Fibroblast of skin of scalp (primary cell): ENCODE measurements around the gene TMEM141.
"Not testable (repeated sequence)": the region's sequence is repeated elsewhere in the genome, so short reads cannot be mapped to it uniquely, and the experiment has no call there.

Source experiments
- DNase-seq: peaks from one replicate; pipeline ENCODE4 v3.0.0-alpha.2; 2013

The TMEM141 gene

DNA sequence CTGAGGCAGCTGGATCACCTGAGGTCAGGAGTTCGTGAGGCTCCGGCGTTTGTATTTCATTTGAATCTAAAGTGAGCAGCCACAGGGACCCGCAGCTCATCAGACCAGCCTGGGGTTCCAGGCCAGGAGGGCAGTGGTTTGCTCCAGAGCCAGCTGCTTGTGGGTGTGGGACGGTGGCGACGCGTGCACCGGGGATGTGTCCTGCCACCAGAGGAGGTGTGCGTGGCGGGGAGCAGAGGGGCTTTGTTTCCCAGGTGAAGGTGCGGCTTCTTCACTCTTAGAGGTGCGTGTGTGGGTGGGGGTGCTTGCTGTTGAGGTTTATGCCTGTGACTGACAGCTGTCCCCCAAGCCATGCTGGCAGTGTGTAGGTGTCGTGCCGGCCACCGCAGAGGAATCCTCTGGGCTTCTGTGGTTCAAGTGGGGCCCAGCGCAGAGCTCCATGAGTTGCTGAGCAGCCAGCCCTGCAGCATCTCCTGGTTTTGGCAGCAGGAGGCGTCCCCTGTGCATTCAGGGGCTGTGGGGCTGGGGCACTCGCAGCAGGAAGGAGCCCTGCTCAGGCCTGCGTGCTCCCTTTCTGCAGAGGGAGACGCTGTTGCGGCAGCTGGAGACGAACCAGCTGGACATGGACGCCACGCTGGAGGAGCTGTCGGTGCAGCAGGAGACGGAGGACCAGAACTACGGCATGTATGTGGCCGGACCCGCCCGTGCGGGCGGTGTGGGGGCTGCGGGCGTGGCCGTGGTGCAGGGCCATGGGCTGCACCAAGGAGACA lies 44.2 kb downstream of the TMEM141 start:
- DNase-seq, result no peak

DNA sequence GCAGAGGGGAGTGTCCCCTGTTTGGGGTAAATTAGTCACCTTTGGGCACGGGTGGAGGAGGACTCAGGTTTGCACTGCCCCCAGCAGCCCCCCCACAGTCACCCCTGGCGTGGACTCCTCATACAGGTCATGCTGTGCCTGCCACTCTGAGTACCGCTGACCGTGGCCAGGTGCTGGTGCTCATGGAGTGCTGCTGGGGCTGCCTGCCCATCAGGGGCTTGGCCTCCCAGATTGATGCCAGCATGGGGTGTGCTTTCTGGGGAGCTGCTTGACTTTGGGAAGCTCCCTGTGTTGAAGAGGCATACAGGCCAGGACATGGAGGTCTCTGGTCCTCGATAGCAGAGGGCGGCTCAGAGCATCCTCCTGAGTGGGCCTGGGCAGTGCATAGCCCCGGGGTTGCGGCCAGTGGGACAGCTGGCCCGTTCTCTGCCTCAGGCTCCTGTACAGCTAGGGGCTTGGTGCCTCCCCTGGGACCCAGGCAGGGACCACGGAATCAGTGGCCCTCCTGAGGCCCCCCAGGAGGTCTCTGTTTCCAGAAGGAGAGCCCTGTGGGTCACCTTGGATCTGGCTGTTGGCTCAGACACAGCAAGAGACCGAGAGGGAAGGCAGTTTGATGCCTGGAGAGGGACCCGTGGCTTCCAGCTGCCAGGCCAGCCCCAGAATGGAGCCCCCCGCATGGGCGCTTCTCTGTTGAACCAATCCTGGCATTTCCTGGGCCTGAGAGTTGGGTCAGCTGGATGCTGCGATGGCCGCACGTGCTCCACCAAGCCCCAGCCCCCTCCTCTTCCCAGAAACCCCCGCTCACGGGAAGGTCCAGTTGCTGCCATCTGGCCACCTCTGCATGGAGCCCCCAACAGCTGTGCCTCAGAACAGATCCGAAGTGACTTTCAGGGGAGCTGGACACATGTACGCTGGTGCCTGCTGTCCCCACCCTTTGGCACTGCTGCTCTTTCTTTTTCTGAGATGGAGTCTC lies 45.1 kb downstream of the TMEM141 start:
- DNase-seq, result no peak

DNA sequence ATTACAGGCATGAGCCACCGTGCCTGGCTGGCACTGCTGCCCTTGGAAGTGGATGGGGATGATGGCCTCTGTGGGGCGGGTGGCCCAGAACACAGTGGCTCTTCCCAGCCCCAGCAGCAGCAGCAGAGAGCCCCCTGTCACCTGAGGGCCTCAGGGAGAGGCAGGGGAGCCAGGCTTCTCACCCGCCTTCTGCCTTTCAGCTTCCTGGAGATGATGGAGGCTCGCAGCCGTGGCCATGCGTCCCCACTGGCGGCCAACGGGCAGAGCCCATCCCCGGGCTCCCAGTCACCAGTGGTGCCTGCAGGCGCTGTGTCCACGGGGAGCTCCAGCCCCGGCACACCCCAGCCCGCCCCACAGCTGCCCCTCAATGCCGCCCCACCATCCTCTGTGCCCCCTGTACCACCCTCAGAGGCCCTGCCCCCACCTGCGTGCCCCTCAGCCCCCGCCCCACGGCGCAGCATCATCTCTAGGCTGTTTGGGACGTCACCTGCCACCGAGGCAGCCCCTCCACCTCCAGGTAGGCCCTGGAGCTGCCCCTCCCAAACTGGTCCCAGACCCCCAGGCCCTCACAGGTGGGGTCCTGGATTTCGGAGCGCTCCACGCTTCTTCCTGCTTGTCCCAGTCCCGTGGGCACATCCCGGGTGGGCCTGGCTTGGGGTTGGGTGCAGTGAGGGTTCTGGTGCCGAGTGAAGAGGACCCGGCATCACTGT lies 46.2 kb downstream of the TMEM141 start:
- DNase-seq, result no peak

DNA sequence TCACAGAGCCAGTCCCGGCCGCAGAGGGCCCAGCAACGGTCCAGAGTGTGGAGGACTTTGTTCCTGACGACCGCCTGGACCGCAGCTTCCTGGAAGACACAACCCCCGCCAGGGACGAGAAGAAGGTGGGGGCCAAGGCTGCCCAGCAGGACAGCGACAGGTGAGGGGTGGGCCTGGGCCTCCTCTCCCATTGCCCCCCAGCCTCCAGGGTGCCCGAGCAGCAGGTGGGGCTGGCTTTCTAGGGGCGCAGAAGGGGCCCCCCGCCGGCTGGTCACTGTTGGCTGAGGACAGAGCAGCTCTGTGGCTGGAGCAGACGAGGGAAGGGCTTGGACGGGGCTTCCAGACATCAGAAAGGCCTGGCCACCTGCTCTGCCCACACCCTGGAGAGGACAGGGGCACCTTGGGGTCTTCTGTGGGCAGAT lies 46.7 kb downstream of the TMEM141 start:
- DNase-seq, result not testable (repeated sequence)

DNA sequence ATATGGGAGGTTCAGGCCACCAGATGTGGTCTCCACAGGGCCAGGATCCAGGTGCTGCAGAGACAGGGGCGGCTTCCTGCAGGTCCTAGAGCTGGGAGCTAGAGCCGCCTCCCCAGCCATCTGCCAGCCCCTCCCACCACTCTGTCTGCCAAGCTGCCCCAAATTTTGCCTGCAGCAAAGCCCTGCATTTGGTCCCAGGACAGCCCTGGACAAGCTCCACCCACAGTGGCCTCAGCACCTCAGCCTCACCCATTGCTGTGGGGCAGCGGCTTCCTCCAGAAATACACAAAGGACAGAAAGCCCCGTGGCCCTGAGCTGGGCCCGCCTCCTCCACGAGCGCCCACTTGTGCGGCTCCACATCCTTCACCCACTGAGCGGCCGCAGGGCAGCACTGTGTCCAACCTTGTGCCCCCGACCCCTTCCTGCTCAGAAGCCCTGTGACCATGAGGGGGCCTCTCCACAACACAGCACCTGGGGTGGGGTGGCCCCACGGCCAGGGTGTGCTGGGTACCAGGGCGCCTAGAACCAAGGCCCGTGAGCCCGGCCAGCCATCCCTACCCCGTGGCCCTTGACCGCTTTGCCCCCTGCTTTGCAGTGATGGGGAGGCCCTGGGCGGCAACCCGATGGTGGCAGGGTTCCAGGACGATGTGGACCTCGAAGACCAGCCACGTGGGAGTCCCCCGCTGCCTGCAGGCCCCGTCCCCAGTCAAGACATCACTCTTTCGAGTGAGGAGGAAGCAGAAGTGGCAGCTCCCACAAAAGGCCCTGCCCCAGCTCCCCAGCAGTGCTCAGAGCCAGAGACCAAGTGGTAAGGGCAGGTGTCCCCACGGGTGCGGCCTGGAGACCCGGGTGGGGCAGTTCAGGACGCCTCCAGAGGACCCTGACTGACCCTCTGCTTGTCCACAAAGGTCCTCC lies 47.4 kb downstream of the TMEM141 start:
- DNase-seq, result no peak

DNA sequence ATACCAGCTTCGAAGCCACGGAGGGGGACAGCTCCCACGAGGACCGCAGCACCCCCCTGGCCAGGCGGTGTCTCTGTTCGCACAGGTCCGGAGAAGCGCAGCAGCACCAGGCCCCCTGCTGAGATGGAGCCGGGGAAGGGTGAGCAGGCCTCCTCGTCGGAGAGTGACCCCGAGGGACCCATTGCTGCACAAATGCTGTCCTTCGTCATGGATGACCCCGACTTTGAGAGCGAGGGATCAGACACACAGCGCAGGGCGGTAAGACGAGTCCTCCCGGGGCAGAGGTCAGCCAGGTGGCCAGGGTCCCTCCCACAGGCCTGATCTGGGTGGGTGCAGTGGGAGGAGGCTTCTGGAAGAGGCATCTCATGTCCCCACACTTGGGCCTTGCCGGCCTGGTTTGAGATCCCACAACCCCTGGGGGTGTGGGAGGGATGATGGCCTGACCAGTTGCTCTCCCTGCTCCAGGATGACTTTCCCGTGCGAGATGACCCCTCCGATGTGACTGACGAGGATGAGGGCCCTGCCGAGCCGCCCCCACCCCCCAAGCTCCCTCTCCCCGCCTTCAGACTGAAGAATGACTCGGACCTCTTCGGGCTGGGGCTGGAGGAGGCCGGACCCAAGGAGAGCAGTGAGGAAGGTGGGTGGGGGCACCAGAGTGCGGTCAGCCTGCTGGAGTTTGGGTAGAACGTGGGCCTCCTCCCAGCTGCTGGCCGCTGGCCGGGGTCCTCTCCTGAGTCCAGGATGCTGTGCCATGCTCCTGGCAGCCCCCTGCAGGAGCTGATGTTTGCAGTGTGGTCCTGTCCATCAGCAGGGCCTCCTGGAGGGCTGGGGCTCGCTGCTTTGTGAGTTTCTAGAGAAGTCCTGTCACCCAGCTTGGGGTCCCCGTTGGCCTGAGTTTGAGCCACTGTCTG lies 48.3 kb downstream of the TMEM141 start:
- no peak for DNase-seq

DNA sequence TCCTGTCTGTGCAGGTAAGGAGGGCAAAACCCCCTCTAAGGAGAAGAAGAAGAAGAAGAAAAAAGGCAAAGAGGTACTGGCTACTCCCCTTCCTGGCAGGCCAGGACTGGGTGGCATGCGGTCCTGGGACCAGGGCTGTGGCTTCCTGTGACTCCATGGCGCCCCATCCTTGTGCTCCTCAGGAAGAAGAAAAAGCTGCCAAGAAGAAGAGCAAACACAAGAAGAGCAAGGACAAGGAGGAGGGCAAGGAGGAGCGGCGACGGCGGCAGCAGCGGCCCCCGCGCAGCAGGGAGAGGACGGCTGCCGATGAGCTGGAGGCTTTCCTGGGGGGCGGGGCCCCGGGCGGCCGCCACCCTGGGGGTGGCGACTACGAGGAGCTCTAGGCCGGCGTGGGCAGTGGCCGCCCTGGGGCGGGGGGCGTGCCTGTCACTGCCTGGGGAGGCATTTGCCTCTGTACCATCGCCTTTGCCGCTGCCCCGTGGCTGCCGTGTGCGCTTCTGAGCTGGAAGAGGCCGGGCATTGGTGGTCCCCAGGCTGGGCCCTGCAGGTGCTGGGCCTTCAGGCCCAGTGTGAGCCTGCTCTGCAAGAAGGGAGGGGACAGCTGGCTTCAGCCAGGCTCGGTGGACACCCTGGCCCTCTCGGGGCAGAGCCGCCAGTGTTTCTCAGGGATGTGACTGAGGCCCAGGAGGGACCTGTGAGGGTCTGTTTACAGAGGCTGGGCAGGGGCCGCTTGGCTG lies 49.2 kb downstream of the TMEM141 start:
- no peak for DNase-seq

DNA sequence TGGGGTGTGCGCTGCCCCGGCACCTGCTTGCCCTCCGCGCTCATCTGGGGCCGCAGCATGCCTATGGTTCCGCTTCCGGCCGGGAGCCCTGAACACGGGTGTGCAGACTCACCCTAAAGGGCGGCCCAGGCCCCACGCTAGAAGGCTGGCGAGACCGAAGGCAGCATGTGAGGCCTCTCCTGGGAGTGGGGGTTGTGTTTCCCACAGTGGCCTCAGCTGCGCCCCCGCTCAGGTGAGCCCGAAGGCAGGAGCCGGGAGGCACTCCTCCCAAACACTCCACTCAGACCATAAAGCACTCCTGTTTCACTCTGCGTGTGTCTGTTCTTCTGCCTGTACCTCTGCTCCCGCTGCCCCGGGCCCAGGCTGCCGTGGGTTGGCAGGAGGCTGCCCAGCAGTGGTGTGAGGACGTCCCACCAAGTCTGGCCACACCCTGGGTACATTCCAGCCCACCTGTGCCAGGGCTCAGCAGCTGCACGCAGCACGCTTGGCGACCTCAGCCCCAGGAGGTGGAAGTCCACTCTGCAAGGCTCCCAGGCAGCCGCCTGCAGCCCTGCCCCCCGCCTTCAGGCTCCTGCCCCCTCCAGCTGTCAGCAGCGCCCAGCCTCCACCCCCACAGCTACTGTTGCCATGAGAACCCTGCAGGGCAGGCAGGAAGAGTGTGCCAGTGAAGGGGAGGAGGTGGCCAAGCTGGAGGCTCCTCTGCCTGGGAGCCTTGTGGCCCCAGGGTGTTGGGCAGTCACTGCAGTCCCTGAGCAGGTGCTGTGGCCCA lies 49.9 kb downstream of the TMEM141 start:
- DNase-seq, result peak; percentile 71

DNA sequence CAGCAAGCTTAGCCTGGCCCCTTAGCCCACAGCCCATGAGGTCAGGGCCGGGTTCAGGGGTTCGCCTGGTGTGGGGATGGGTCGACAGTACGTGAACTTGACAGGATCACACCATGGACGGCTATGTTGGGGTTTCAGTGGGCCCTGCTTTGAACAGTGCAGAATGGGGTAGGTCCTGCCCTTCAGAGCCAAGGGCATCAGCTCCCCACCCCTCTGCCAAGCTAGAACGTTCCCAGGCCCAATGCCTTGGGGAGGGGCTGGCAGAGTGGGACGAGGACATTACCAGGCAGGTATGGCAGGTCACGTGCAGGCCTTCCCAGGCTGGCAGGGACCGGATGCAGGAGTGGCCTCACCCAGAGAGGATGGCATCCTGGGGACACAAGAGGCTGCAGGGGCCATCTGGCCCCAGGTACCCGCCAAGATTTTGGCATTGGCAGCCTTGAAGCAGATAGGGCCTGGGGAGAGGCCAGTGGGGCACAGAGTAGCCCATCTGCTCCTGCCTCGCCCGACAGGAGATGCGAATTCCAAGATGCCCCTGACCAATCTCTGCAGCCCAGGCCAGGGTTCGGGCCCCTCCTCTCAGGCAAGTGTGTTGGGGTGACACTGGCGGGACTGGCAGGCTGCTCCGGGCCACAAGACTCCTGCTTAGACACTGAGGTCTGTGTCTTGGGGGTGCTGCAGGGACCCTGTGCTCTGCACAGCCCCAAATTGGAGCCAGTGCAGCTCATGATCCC lies 50.7 kb downstream of the TMEM141 start:
- DNase-seq, result not testable (repeated sequence)

DNA sequence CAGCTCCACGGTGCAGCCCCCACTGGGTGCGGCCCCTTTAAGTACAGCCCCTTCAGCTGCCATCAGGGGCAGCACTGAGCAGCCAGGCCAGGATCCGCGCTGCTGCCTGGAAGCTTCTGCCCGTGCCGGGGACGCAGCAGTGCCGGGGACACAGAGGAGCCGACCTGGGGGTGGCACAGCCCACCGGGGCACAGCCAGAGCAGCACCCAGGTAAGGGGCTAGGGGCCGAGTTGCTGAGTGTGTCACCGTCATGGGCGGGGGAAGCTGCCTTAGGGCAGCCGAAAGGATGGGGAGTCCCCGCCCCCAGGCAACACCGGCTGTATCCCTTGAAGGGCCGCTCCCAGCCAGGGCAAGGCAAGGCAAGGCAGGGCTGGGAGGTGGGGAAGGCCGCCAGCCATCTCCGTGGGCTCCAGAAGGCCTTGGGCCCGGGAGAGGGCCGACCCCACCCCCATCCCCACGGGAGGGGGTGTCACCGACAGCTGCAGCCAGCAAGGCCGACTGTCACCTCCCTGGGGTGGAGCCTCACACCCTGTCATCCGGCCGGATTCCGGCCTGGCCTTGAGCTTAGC lies 51.3 kb downstream of the TMEM141 start, which contains the start of gene AJM1:
TSS of gene AJM1 (plus strand) at position 99 of the 569 bp plus-strand sequence. CDS start 1,937 bp downstream, outside the sequence.
- DNase-seq, result peak; percentile 75
